K562 (cell line): ENCODE data around the gene SPATA6. TPM values are rescaled to one million over a fixed set of nuclear protein-coding genes. Genes with fewer than 3 reads are reported as not detected.
"Not testable (repeated sequence)": the region's sequence is repeated elsewhere in the genome, so short reads cannot be mapped to it uniquely, and the experiment has no call there.

Experiments
- ATAC-seq: fragments of 200-7000 bp; cut with Tn5 transposase; 3 replicates; pipeline ENCODE4 v1.9.1; 2020; ENCODE audit warnings: moderate library complexity
- BruUV-seq: library from RNA; stranded (reverse); fragments of 400-500 nt; replicated peaks from 2 replicates; lab custom pipeline; 2021; lab: Mats Ljungman, UMichigan
- CTCF ChIA-PET: fragments of 300-600 bp; formaldehyde crosslinking; extraction: SDS; loops from one replicate; lab custom pipeline; 2021; ENCODE audit warnings: low intra/inter-chr PET ratio; lab: Yijun Ruan, JAX
- POLR2A ChIA-PET: fragments of 300-600, 350-650 bp; sonication (Branson Sonifier 250); formaldehyde crosslinking; extraction: SDS; loops from one replicate; lab custom pipeline; 2021; ENCODE audit warnings: antibody characterized with exemption, inconsistent platforms; lab: Yijun Ruan, JAX
- DNase-seq, 4 experiments: peaks; one replicate each; pipeline versions ENCODE4 v3.0.0 to v3.0.0-alpha.2; 2011 to 2018; ENCODE audit warnings: low spot score in 3 of 4, mixed read lengths in 3 of 4; ENCODE audit errors: extremely low read depth in 1 of 4
- FAIRE-seq: peaks from 2 replicates; lab custom pipeline; 2011; peaks lifted over from hg19 to GRCh38; lab: Jason Lieb, UNC
- H2AFZ ChIP-seq: 2 replicates; pipeline ENCODE4 v1.6.0; 2011; ENCODE audit warnings: low read depth, low read length, control low read depth, inconsistent platforms
- H3K27ac ChIP-seq: fragments of 200-600 bp; 3 replicates; pipeline ENCODE4 v1.8.0; 2011; ENCODE audit warnings: low read depth, mild to moderate bottlenecking, control low read depth, inconsistent platforms, low read length, moderate library complexity, mixed read lengths; ENCODE audit errors: extremely low read depth
- H3K27me3 ChIP-seq, 2 experiments: fragments of 300-600 bp in 1 of 2; 2 replicates in 1 of 2; 3 replicates in 1 of 2; pipeline versions ENCODE4 v1.6.0 to v1.8.0; 2011; ENCODE audit warnings: inconsistent platforms in 2 of 2, low read length in 2 of 2, mild to moderate bottlenecking in 1 of 2, mixed read lengths in 1 of 2, moderate library complexity in 1 of 2; ENCODE audit not compliant: control insufficient read depth in 2 of 2, insufficient read depth in 2 of 2
- H3K36me3 ChIP-seq: fragments of 300-600 bp; 3 replicates; pipeline ENCODE4 v1.8.0; 2011; ENCODE audit warnings: mild to moderate bottlenecking, low read length, inconsistent platforms; ENCODE audit not compliant: control insufficient read depth, insufficient read depth
- H3K4me1 ChIP-seq, 2 experiments: fragments of 200-600 bp in 1 of 2; replicated peaks in 1 of 2; 2 replicates in 1 of 2; 3 replicates in 1 of 2; pipeline versions ENCODE4 v1.5.1 to v1.8.0; 2011; ENCODE audit warnings: inconsistent platforms in 2 of 2, low read length in 2 of 2, mild to moderate bottlenecking in 1 of 2, mixed read lengths in 1 of 2, moderate library complexity in 1 of 2; ENCODE audit not compliant: control insufficient read depth in 2 of 2, insufficient read depth in 2 of 2
- H3K4me2 ChIP-seq: 2 replicates; pipeline ENCODE4 v1.6.1; 2011; ENCODE audit warnings: low read length, control low read depth, inconsistent platforms, mixed read lengths; ENCODE audit not compliant: insufficient read depth
- H3K4me3 ChIP-seq: fragments of 200-600 bp; sonication (generic), shearing (Covaris generic); 2 replicates; pipeline ENCODE4 v1.5.1; 2016; ENCODE audit warnings: control low read depth, inconsistent platforms
- H3K79me2 ChIP-seq: fragments of 200-600 bp; 3 replicates; pipeline ENCODE4 v1.8.0; 2011; ENCODE audit warnings: low read length, inconsistent platforms; ENCODE audit not compliant: control insufficient read depth, insufficient read depth
- H3K9ac ChIP-seq, 2 experiments: 2 replicates each; pipeline versions ENCODE4 v1.6.0 to v1.6.1; 2011; ENCODE audit warnings: low read depth in 2 of 2, low read length in 2 of 2, control low read depth in 1 of 2, inconsistent platforms in 1 of 2, mild to moderate bottlenecking in 1 of 2, mixed read lengths in 1 of 2; ENCODE audit not compliant: insufficient read depth in 1 of 2
- H3K9me1 ChIP-seq: one replicate; pipeline ENCODE4 v1.6.0; 2011; ENCODE audit warnings: inconsistent platforms, mild to moderate bottlenecking, low read length, moderate library complexity; ENCODE audit not compliant: control insufficient read depth, insufficient read depth
- H3K9me3 ChIP-seq: replicated peaks from 2 replicates; pipeline ENCODE4 v1.5.1; 2011; ENCODE audit warnings: low read depth, low read length, inconsistent platforms; ENCODE audit not compliant: control insufficient read depth, insufficient read depth
- H4K20me1 ChIP-seq: replicated peaks from 2 replicates; pipeline ENCODE4 v1.6.1; 2011; ENCODE audit warnings: low read length, inconsistent platforms, mixed read lengths; ENCODE audit not compliant: control insufficient read depth, insufficient read depth
- ARID3B ChIP-seq: fragments of 250-450 bp; sonication (Bioruptor Pico); IDR thresholded peaks from 2 replicates; pipeline ENCODE4 v1.4.0; 2020; ENCODE audit warnings: borderline replicate concordance
- ESRRA ChIP-seq: fragments of 450-650 bp; IDR thresholded peaks from 2 replicates; pipeline ENCODE4 v1.6.1; 2014; ENCODE audit warnings: low read depth, mild to moderate bottlenecking, moderate library complexity, borderline replicate concordance
- FOXO4 ChIP-seq: fragments of 450-650 bp; formaldehyde crosslinking; IDR thresholded peaks from 2 replicates; pipeline ENCODE4 v1.4.0; 2020; ENCODE audit warnings: mild to moderate bottlenecking, moderate library complexity
- GATA2 ChIP-seq: sonication (generic); formaldehyde crosslinking; IDR thresholded peaks from 2 replicates; pipeline ENCODE4 v1.4.0; 2020; ENCODE audit warnings: mild to moderate bottlenecking, missing genetic modification reagents
- NFYB ChIP-seq: IDR thresholded peaks from 2 replicates; pipeline ENCODE4 v1.6.1; 2011; ENCODE audit warnings: mild to moderate bottlenecking, moderate library complexity; ENCODE audit not compliant: insufficient read length; ENCODE audit errors: extremely low read depth
- RCOR1 ChIP-seq, 2 experiments: IDR thresholded peaks; 2 replicates each; pipeline ENCODE4 v1.6.1; 2012; ENCODE audit warnings: low read depth in 2 of 2, low read length in 2 of 2, borderline replicate concordance in 1 of 2, improper control_type of control experiment in 1 of 2
- ZNF184 ChIP-seq: sonication (generic); formaldehyde crosslinking; IDR thresholded peaks from 2 replicates; pipeline ENCODE4 v1.5.0; 2020; ENCODE audit warnings: missing genetic modification reagents
- ZNF707 ChIP-seq: fragments of 250-450 bp; sonication (Bioruptor Pico); conservative IDR thresholded peaks from 2 replicates; pipeline ENCODE4 v1.8.0; 2022; ENCODE audit warnings: inconsistent platforms, mild to moderate bottlenecking, moderate library complexity
- WGBS: fragments of 100-300 bp; shearing (Covaris generic); methylation state at CpG from one replicate; pipeline ENCODE4 v1.1.6; 2016; ENCODE audit warnings: low coverage, mixed read lengths; ENCODE audit not compliant: insufficient coverage; ENCODE audit errors: missing lambda C conversion rate; 5-methylcytosine and 5-hydroxymethylcytosine counted together
- in situ Hi-C: fragments of 300-500 bp; cut with MboI; formaldehyde crosslinking; loops from 4 replicates; pipeline ENCODE4 v1.15.0; 2018; ENCODE audit warnings: inconsistent platforms, mixed read lengths
- intact Hi-C: fragments of 100-400 bp; cut with micrococcal nuclease; formaldehyde crosslinking; loops from 2 replicates; pipeline ENCODE4 v1.14.2; 2022
- polyA plus RNA-seq, 8 experiments: library from polyadenylated mRNA; depleted of rRNA in 4 of 8; stranded (reverse) in 5 of 8; unstranded in 3 of 8; fragments of >200 nt; fragmentation: Nextera tagmentation in 2 of 8; fragmentation: Illumina TruSeq in 1 of 8; extraction: Ambion mirVana in 2 of 8; extraction: Trizol in 1 of 8; gene quantifications; 2 replicates each; pipeline versions ENCODE4 v1.2.1 to v1.2.3, GENCODE V29; 2011 to 2014; ENCODE audit warnings: inconsistent platforms in 1 of 8, missing spikeins in 1 of 8
- total RNA-seq, 7 experiments: library from RNA; depleted of rRNA in 6 of 7; stranded (reverse); fragments of >200 nt in 6 of 7; fragmentation: Illumina TruSeq in 2 of 7; extraction: Trizol in 2 of 7; gene quantifications; 2 replicates each; pipeline versions ENCODE4 v1.2.1 to v1.2.3, GENCODE V29; 2011 to 2021; ENCODE audit warnings: low replicate concordance in 1 of 7

Gene SPATA6
- total and polyA plus RNA-seq, 9 of the 15 experiments (the other 6 are each of a cell fraction or from before 2014, with no cell fraction given): 0.01 to 0.91 (median 0.18) TPM

GRCh38 chr1:48435312-48436002 is 36.5 kb downstream of the SPATA6 start:
- H3K4me2 ChIP-seq, DNase-seq, CTCF ChIA-PET, H2AFZ ChIP-seq, POLR2A ChIA-PET, H3K27me3 ChIP-seq, H3K4me1 ChIP-seq, H3K9ac ChIP-seq, H3K4me3 ChIP-seq, H3K9me3 ChIP-seq, intact Hi-C loops, H3K27ac ChIP-seq, in situ Hi-C loops, H3K36me3 ChIP-seq, BruUV-seq, H3K9me1 ChIP-seq, H3K79me2 ChIP-seq, H4K20me1 ChIP-seq, FAIRE-seq: not testable (repeated sequence)
- 5% methylated on average over 29 of the region's 29 CpGs for WGBS
- peak; percentile 39 for TF ChIP-seq NFYB
- ATAC-seq: peak; percentile 44; the same call in 1 of the 3 replicates

- BruUV-seq: no TSS peak
- Histone ChIP-seq H3K36me3 (no peaks in the 10 kb centered on the region), H3K9ac (no peak overlapping the region), H3K9me3 (no peaks in the 10 kb centered on the region; the same call in 1 of the 2 replicates), H3K4me1 (no peaks in the 10 kb centered on the region), H3K79me2 (no peaks in the 10 kb centered on the region), H3K4me2 (no peak overlapping the region), H3K4me3 (no peak overlapping the region), H3K27me3 (no peaks in the 10 kb centered on the region), H4K20me1 (no peaks in the 10 kb centered on the region), H3K27ac (no peak overlapping the region), H2AFZ (no peak overlapping the region), H3K9me1 (no peaks in the 10 kb centered on the region)
- in situ Hi-C loops (no loop called here), intact Hi-C loops (loop anchor here (5.0 kb wide), 1 partner anchor 1821 kb away; no protein-coding TSS in a partner anchor)
- no peak for DNase-seq
- ChIA-PET CTCF (no interaction called here), POLR2A (no interaction called here)
- FAIRE-seq: no peak
- ATAC-seq: no peak
- 0% methylated on average over 1 of the region's 1 CpG for WGBS
- TF ChIP-seq GATA2 (CRISPR knock-in tag) (no peak), ARID3B (CRISPR knock-in tag) (no peak), ESRRA (no peak), ZNF184 (CRISPR knock-in tag) (no peak), FOXO4 (CRISPR knock-in tag) (no peak), ZNF707 (CRISPR knock-in tag) (no peak), RCOR1 (IDR thresholded peaks at IDR 0.05; ENCODE audit: borderline replicate concordance in 1 of 2, low read depth in 2 of 2, low read length in 2 of 2) (no peak)
Observed at GRCh38 chr1:48430832-48431231, 41.2 kb downstream of the SPATA6 start.
